Neural progenitor cell (in vitro differentiated cells): Measurements from ENCODE around the gene TADA2A. TPM values are rescaled to one million over a fixed set of nuclear protein-coding genes. Genes with fewer than 3 reads are reported as not detected.

Experiments used
- DNase-seq: peaks from one replicate; pipeline ENCODE4 v3.0.0-alpha.2; 2016; ENCODE audit warnings: low spot score
- H2AFZ ChIP-seq: fragments of 200-600 bp; sonication (generic); replicated peaks from 2 replicates; pipeline ENCODE4 v1.6.1; 2016; ENCODE audit warnings: antibody characterized with exemption
- H3F3A ChIP-seq: fragments of 200-600 bp; sonication (generic); 2 replicates; pipeline ENCODE4 v1.6.1; 2016; ENCODE audit warnings: antibody characterized with exemption, low read depth
- H3K27ac ChIP-seq: fragments of 200-600 bp; sonication (generic); 2 replicates; pipeline ENCODE4 v1.5.1; 2016; ENCODE audit warnings: mild to moderate bottlenecking
- H3K27me3 ChIP-seq: fragments of 200-600 bp; sonication (generic); 2 replicates; pipeline ENCODE4 v1.6.1; 2016; ENCODE audit warnings: mild to moderate bottlenecking, moderate library complexity
- H3K36me3 ChIP-seq: fragments of 200-600 bp; sonication (generic); 2 replicates; pipeline ENCODE4 v1.5.1; 2016
- H3K4me1 ChIP-seq: fragments of 200-600 bp; sonication (generic); 2 replicates; pipeline ENCODE4 v1.6.1; 2016; ENCODE audit warnings: mixed run types
- H3K4me2 ChIP-seq: fragments of 200-600 bp; sonication (generic); 2 replicates; pipeline ENCODE4 v1.6.1; 2016
- H3K4me3 ChIP-seq: fragments of 200-600 bp; sonication (generic); 2 replicates; pipeline ENCODE4 v1.5.1; 2016
- H3K79me2 ChIP-seq: fragments of 200-600 bp; sonication (generic); 2 replicates; pipeline ENCODE4 v1.6.1; 2016; ENCODE audit warnings: low read depth
- H3K9ac ChIP-seq: fragments of 200-600 bp; sonication (generic); 2 replicates; pipeline ENCODE4 v1.6.1; 2016
- H3K9me3 ChIP-seq: fragments of 200-600 bp; sonication (generic); 2 replicates; pipeline ENCODE4 v1.5.1; 2016; ENCODE audit warnings: low read depth
- H4K20me1 ChIP-seq: fragments of 200-600 bp; sonication (generic); 2 replicates; pipeline ENCODE4 v1.6.1; 2016; ENCODE audit warnings: low read depth
- H3K27ac Mint-ChIP-seq: 3 replicates; pipeline ENCODE4 v1.8.0; 2021; ENCODE audit warnings: mixed read lengths
- H3K27me3 Mint-ChIP-seq: 2 replicates; pipeline ENCODE4 v1.8.0; 2022; ENCODE audit warnings: low read depth, mild to moderate bottlenecking, inconsistent platforms, moderate library complexity, mixed read lengths; ENCODE audit not compliant: insufficient read depth
- H3K36me3 Mint-ChIP-seq: 3 replicates; pipeline ENCODE4 v1.8.0; 2021; ENCODE audit warnings: mixed read lengths
- H3K4me1 Mint-ChIP-seq: 3 replicates; pipeline ENCODE4 v1.8.0; 2021; ENCODE audit warnings: mixed read lengths
- H3K4me3 Mint-ChIP-seq: 3 replicates; pipeline ENCODE4 v1.8.0; 2021; ENCODE audit warnings: mild to moderate bottlenecking, moderate library complexity, mixed read lengths
- H3K9me3 Mint-ChIP-seq: 3 replicates; pipeline ENCODE4 v1.8.0; 2020; ENCODE audit warnings: mixed read lengths
- EZH2 ChIP-seq: fragments of 200-600 bp; sonication (generic); IDR thresholded peaks from 2 replicates; pipeline ENCODE4 v1.6.1; 2017; ENCODE audit warnings: antibody characterized with exemption, mild to moderate bottlenecking, moderate library complexity
- EZH2phosphoT487 ChIP-seq: fragments of 200-600 bp; sonication (generic); IDR thresholded peaks from 2 replicates; pipeline ENCODE4 v1.6.1; 2017; ENCODE audit warnings: antibody characterized with exemption
- total RNA-seq: library from RNA; depleted of rRNA; stranded (reverse); fragments of >200 nt; gene quantifications from 2 replicates; pipeline ENCODE4 v1.2.3, GENCODE V29; 2015; ENCODE audit warnings: low replicate concordance
- TF ChIP-seq, protein P1 (sequence below): fragments of 200-600 bp; sonication (generic); IDR thresholded peaks from 2 replicates; pipeline ENCODE4 v1.5.1; 2017; ENCODE audit warnings: antibody characterized with exemption, mild to moderate bottlenecking

TADA2A gene
- total RNA-seq, 1 donor from 2014 or later, result 30.7 TPM

DNA sequence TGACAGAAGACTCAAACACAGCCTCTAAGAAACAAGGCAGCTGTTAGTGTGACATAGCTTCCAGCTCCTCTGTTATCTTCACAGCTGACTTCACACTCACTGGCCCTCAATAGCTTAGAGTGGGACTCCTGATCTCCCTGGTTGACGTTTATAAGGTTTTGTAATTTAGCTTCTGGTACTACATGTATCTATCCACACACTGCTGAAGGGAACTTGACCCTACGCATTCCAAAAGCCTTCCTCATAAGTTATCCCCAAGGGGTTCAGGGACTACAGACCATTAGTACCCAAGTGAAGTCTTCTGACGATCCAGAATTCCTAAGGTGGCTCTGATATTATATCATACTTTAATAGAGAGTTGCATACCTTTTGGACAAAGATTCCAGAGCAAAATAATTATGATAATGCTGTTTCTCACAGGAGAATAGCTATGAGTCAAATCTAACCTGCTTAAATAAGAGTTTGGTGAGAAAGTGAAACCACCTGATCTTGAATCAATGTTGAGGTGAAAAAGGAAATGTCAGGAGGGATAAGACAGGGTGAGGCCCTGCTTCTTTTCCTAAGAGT, 14.6 kb upstream of the TADA2A start:
- H3K27ac Mint-ChIP-seq, result no peak overlapping the region
- peak; percentile 6 for DNase-seq
- Histone ChIP-seq H2AFZ (no peak overlapping the region), H3K4me2 (no peak overlapping the region), H3K4me3 (no peak overlapping the region), H3K9ac (no peak overlapping the region), H3K36me3 (no peaks in the 10 kb centered on the region), H3F3A (peaks cover 5% of the 10 kb centered on the region), H3K9me3 (no peaks in the 10 kb centered on the region), H4K20me1 (no peaks in the 10 kb centered on the region), H3K4me1 (peaks cover 6% of the 10 kb centered on the region), H3K79me2 (no peaks in the 10 kb centered on the region), H3K27ac (no peak overlapping the region), H3K27me3 (no peaks in the 10 kb centered on the region)
- H3K4me1 Mint-ChIP-seq, result no peaks in the 10 kb centered on the region
- no peaks in the 10 kb centered on the region for H3K27me3 Mint-ChIP-seq
- H3K36me3 Mint-ChIP-seq, result no peaks in the 10 kb centered on the region
- TF ChIP-seq EZH2phosphoT487, result no peak
- TF ChIP-seq, protein P1, sequence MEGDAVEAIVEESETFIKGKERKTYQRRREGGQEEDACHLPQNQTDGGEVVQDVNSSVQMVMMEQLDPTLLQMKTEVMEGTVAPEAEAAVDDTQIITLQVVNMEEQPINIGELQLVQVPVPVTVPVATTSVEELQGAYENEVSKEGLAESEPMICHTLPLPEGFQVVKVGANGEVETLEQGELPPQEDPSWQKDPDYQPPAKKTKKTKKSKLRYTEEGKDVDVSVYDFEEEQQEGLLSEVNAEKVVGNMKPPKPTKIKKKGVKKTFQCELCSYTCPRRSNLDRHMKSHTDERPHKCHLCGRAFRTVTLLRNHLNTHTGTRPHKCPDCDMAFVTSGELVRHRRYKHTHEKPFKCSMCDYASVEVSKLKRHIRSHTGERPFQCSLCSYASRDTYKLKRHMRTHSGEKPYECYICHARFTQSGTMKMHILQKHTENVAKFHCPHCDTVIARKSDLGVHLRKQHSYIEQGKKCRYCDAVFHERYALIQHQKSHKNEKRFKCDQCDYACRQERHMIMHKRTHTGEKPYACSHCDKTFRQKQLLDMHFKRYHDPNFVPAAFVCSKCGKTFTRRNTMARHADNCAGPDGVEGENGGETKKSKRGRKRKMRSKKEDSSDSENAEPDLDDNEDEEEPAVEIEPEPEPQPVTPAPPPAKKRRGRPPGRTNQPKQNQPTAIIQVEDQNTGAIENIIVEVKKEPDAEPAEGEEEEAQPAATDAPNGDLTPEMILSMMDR, result no peak
- TF ChIP-seq EZH2, result no peak
- H3K9me3 Mint-ChIP-seq, result no peaks in the 10 kb centered on the region
- H3K4me3 Mint-ChIP-seq, result no peak overlapping the region

DNA sequence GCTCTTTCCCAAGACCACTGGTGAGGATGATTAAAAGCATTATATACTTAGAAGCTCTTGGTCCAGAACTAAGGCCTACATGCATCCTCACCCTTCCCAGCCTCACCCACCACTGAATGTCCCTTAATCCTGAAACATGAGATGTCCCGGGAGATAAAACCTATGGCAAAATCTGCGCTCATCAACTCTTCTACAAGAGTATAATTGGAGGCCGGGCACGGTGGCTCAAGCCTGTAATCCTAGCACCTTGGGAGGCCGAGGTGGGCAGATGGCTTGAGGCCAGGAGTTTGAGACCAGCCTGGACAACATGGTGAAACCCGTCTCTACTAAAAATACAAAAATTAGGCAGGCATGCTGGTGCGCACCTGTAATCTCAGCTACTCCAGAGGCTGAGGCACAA, 13.3 kb upstream of the TADA2A start:
- Mint-ChIP-seq H3K36me3 (no peaks in the 10 kb centered on the region), H3K4me1 (no peaks in the 10 kb centered on the region), H3K4me3 (no peak overlapping the region), H3K27me3 (no peaks in the 10 kb centered on the region), H3K9me3 (no peaks in the 10 kb centered on the region), H3K27ac (no peak overlapping the region)
- peaks cover 5% of the 10 kb centered on the region for H3F3A ChIP-seq
- H3K9me3 ChIP-seq, result no peaks in the 10 kb centered on the region
- no peak overlapping the region for H3K27ac ChIP-seq
- H3K4me2 ChIP-seq, result no peak overlapping the region
- DNase-seq, result no peak
- no peaks in the 10 kb centered on the region for H3K36me3 ChIP-seq
- H3K27me3 ChIP-seq, result no peaks in the 10 kb centered on the region
- peaks cover 6% of the 10 kb centered on the region for H3K4me1 ChIP-seq
- H3K9ac ChIP-seq, result no peak overlapping the region
- TF ChIP-seq EZH2phosphoT487, result no peak
- TF ChIP-seq, protein P1, result no peak
- TF ChIP-seq EZH2, result no peak
- no peak overlapping the region for H2AFZ ChIP-seq
- H3K79me2 ChIP-seq, result no peaks in the 10 kb centered on the region
- H3K4me3 ChIP-seq, result no peak overlapping the region
- no peaks in the 10 kb centered on the region for H4K20me1 ChIP-seq

DNA sequence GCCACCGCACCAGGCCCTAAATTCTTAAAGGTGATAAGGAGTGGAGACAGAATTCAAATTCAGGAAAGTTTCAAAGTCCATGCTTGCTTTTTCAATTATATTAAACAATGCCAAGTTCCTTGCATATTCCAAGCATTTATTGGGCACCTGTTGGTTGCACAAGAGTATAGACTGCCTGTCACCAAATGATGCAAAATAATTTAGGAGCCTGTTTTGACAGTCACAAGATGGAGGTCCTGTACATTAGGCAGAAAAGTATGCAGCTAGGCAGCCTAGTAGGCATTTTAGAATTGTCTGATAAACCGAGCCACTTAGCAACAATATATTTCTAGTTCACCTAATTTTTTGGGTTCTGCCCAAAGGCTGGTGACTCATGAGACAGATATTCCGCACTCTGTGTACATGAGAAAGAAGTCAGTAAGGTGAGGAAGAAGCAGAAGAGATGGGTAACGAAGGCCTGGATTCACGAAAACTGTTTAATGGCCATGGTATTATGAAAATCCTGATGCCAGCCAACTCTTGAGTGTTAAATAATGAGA, 7.4 kb upstream of the TADA2A start:
- Mint-ChIP-seq H3K4me1 (peaks cover 5% of the 10 kb centered on the region), H3K36me3 (peaks cover 2% of the 10 kb centered on the region), H3K4me3 (no peak overlapping the region), H3K27ac (no peak overlapping the region), H3K27me3 (peaks cover 2% of the 10 kb centered on the region), H3K9me3 (no peaks in the 10 kb centered on the region)
- Histone ChIP-seq H3K4me2 (no peak overlapping the region), H3K9ac (no peak overlapping the region), H3K4me1 (no peaks in the 10 kb centered on the region), H3K36me3 (no peaks in the 10 kb centered on the region), H2AFZ (no peak overlapping the region), H3K27ac (no peak overlapping the region), H3K9me3 (no peaks in the 10 kb centered on the region), H4K20me1 (no peaks in the 10 kb centered on the region), H3F3A (no peaks in the 10 kb centered on the region), H3K27me3 (no peaks in the 10 kb centered on the region), H3K79me2 (peaks cover 9% of the 10 kb centered on the region), H3K4me3 (no peak overlapping the region)
- TF ChIP-seq, protein P1, result no peak
- no peak for TF ChIP-seq EZH2
- no peak for TF ChIP-seq EZH2phosphoT487
- no peak for DNase-seq
